DND-41 (cell line): ENCODE results near the gene FIGLA.
"Not testable (repeated sequence)": the region's sequence is repeated elsewhere in the genome, so short reads cannot be mapped to it uniquely, and the experiment has no call there.

Source experiments
- ATAC-seq: fragments of 200-7000 bp; cut with Tn5 transposase; 3 replicates; pipeline ENCODE4 v1.9.1; 2021; ENCODE audit warnings: low read depth; ENCODE audit not compliant: insufficient read depth
- DNase-seq: peaks from one replicate; pipeline ENCODE4 v3.0.0-alpha.2; 2020
- H2AFZ ChIP-seq: 2 replicates; pipeline ENCODE4 v1.6.0; 2012; ENCODE audit warnings: low read depth, low read length
- H3K27ac ChIP-seq: 2 replicates; pipeline ENCODE4 v1.5.1; 2012; ENCODE audit warnings: low read length, inconsistent platforms
- H3K27me3 ChIP-seq: fragments of 200-600 bp; sonication (generic); 2 replicates; pipeline ENCODE4 v1.6.0; 2012; ENCODE audit warnings: low read length, mild to moderate bottlenecking, inconsistent platforms; ENCODE audit not compliant: insufficient read depth, poor library complexity
- H3K36me3 ChIP-seq: 2 replicates; pipeline ENCODE4 v1.5.1; 2012; ENCODE audit warnings: low read length, inconsistent platforms; ENCODE audit not compliant: insufficient read depth
- H3K4me1 ChIP-seq: 2 replicates; pipeline ENCODE4 v1.5.1; 2012; ENCODE audit warnings: mild to moderate bottlenecking, low read length; ENCODE audit not compliant: insufficient read depth
- H3K4me2 ChIP-seq: 2 replicates; pipeline ENCODE4 v1.6.0; 2012; ENCODE audit warnings: mild to moderate bottlenecking, moderate library complexity, low read length, inconsistent platforms; ENCODE audit not compliant: insufficient read depth
- H3K4me3 ChIP-seq, 2 experiments: fragments of 200-600 bp in 1 of 2; shearing (Covaris generic) in 1 of 2; 2 replicates each; pipeline ENCODE4 v1.5.1; 2012 to 2016; ENCODE audit warnings: inconsistent platforms in 2 of 2, low read length in 2 of 2, mild to moderate bottlenecking in 2 of 2, low read depth in 1 of 2, moderate library complexity in 1 of 2
- H3K79me2 ChIP-seq: 2 replicates; pipeline ENCODE4 v1.6.0; 2012; ENCODE audit warnings: low read length, inconsistent platforms; ENCODE audit not compliant: insufficient read depth
- H3K9ac ChIP-seq: 2 replicates; pipeline ENCODE4 v1.6.0; 2012; ENCODE audit warnings: low read depth, mild to moderate bottlenecking, inconsistent platforms, low read length, moderate library complexity
- H3K9me3 ChIP-seq: 2 replicates; pipeline ENCODE4 v1.5.1; 2012; ENCODE audit warnings: low read length, moderate library complexity, mild to moderate bottlenecking, inconsistent platforms; ENCODE audit not compliant: insufficient read depth, severe bottlenecking
- H4K20me1 ChIP-seq: 2 replicates; pipeline ENCODE4 v1.6.0; 2012; ENCODE audit warnings: low read length; ENCODE audit not compliant: insufficient read depth
- CTCF ChIP-seq: IDR thresholded peaks from 2 replicates; pipeline ENCODE4 v1.5.1; 2012; ENCODE audit warnings: borderline replicate concordance, low read length, moderate library complexity, mild to moderate bottlenecking; ENCODE audit not compliant: poor library complexity, severe bottlenecking; ENCODE audit errors: extremely low read depth
- EZH2 ChIP-seq: IDR thresholded peaks from 3 replicates; pipeline ENCODE4 v1.6.1; 2012; ENCODE audit warnings: borderline replicate concordance, low read depth, mild to moderate bottlenecking, moderate library complexity, low read length, inconsistent platforms; ENCODE audit not compliant: severe bottlenecking

Gene FIGLA

GRCh38 chr2:70801607-70802263, 11.3 kb upstream of the FIGLA start:
- Histone ChIP-seq H4K20me1 (no peaks in the 10 kb centered on the region), H3K27ac (no peak overlapping the region), H3K36me3 (no peaks in the 10 kb centered on the region), H2AFZ (no peak overlapping the region), H3K79me2 (no peaks in the 10 kb centered on the region), H3K4me1 (no peaks in the 10 kb centered on the region), H3K4me2 (no peak overlapping the region), H3K4me3 (no peak overlapping the region), H3K9ac (no peak overlapping the region), H3K9me3 (no peaks in the 10 kb centered on the region), H3K27me3 (peaks cover 2% of the 10 kb centered on the region)
- TF ChIP-seq CTCF = no peak
- TF ChIP-seq EZH2 = no peak
- ATAC-seq = no peak
- DNase-seq = no peak

- no peaks in the 10 kb centered on the region for H3K9me3 ChIP-seq
- ATAC-seq = no peak
- no peak overlapping the region for H3K9ac ChIP-seq
- TF ChIP-seq EZH2 = no peak
- TF ChIP-seq CTCF = no peak
- H3K79me2 ChIP-seq = no peaks in the 10 kb centered on the region
- no peak overlapping the region for H3K27ac ChIP-seq
- peaks cover 16% of the 10 kb centered on the region for H3K27me3 ChIP-seq
- DNase-seq = no peak
- no peaks in the 10 kb centered on the region for H3K36me3 ChIP-seq
- H2AFZ ChIP-seq = no peak overlapping the region
- no peak overlapping the region for H3K4me3 ChIP-seq
- H3K4me1 ChIP-seq = no peaks in the 10 kb centered on the region
- no peak overlapping the region for H3K4me2 ChIP-seq
- no peaks in the 10 kb centered on the region for H4K20me1 ChIP-seq
These were observed 9.3 kb upstream of the FIGLA start for GRCh38 chr2:70799706-70800105.

- H3K4me3 ChIP-seq, H3K79me2 ChIP-seq, H3K27ac ChIP-seq, H3K4me1 ChIP-seq, H2AFZ ChIP-seq, H3K36me3 ChIP-seq, H4K20me1 ChIP-seq, ATAC-seq, DNase-seq, H3K4me2 ChIP-seq, H3K9ac ChIP-seq, H3K9me3 ChIP-seq: not testable (repeated sequence)
- peaks cover 21% of the 10 kb centered on the region for H3K27me3 ChIP-seq
These were observed 7.6 kb upstream of the FIGLA start for GRCh38 chr2:70797996-70798395.

- Histone ChIP-seq H3K27me3 (peaks cover 21% of the 10 kb centered on the region), H3K36me3 (no peaks in the 10 kb centered on the region), H2AFZ (no peak overlapping the region), H3K27ac (no peak overlapping the region), H3K4me2 (no peak overlapping the region), H3K9me3 (no peaks in the 10 kb centered on the region), H4K20me1 (no peaks in the 10 kb centered on the region), H3K79me2 (no peaks in the 10 kb centered on the region), H3K4me1 (no peaks in the 10 kb centered on the region), H3K4me3 (no peak overlapping the region), H3K9ac (no peak overlapping the region)
- TF ChIP-seq CTCF (no peak), EZH2 (no peak)
- DNase-seq (no peak), ATAC-seq (no peak)
These were observed 7.1 kb upstream of the FIGLA start for GRCh38 chr2:70797506-70797905.
